Gastrocnemius medialis (tissue), 4 donors: ENCODE data around the gene ANKRD12. TPM values are rescaled to one million over a fixed set of nuclear protein-coding genes. Genes with fewer than 3 reads are reported as not detected.
A peak's percentile ranks its signal among the peaks of the same experiment; 100 is the strongest.

ENCODE experiments used
- ATAC-seq, 2 donors: fragments of 150-250 bp; one replicate each; pipeline ENCODE4 v1.9.1; 2016
- DNase-seq, 2 donors: peaks; one replicate each; pipeline ENCODE4 v3.0.0-alpha.2; 2019
- H3K27ac ChIP-seq, 4 donors: fragments of 200-600 bp; sonication (generic); 1 replicate in 1 of 4; 2 replicates in 3 of 4; pipeline ENCODE4 v1.5.1; 2016 to 2018; ENCODE audit warnings: mild to moderate bottlenecking in 2 of 4, moderate library complexity in 1 of 4
- H3K27me3 ChIP-seq, 3 donors: fragments of 200-600 bp; sonication (generic) in 2 of 3; 1 replicate in 1 of 3; 2 replicates in 2 of 3; pipeline versions ENCODE4 v1.5.1 to v1.6.0; 2016 to 2019; ENCODE audit warnings: mild to moderate bottlenecking in 1 of 3, moderate library complexity in 1 of 3
- H3K36me3 ChIP-seq, 2 donors: fragments of 200-600 bp; sonication (generic) in 1 of 2; one replicate each; pipeline ENCODE4 v1.5.1; 2017 to 2018
- H3K4me1 ChIP-seq, 2 donors: fragments of 200-600 bp; sonication (generic) in 1 of 2; one replicate each; pipeline ENCODE4 v1.5.1; 2016 to 2017; ENCODE audit warnings: mild to moderate bottlenecking in 2 of 2
- H3K4me3 ChIP-seq, 4 donors: fragments of 200-600 bp; sonication (generic) in 3 of 4; 1 replicate in 1 of 4; 2 replicates in 3 of 4; pipeline ENCODE4 v1.5.1; 2016 to 2019; ENCODE audit warnings: mild to moderate bottlenecking in 2 of 4
- H3K9me3 ChIP-seq, 3 donors: fragments of 200-600 bp; sonication (generic) in 2 of 3; 1 replicate in 1 of 3; 2 replicates in 2 of 3; pipeline ENCODE4 v1.5.1; 2016 to 2019
- POLR2A ChIP-seq, 2 donors: fragments of 450-650 bp; IDR thresholded peaks; one replicate each; pipeline ENCODE4 v1.6.1; 2017; ENCODE audit warnings: antibody characterized with exemption in 2 of 2, mild to moderate bottlenecking in 2 of 2, moderate library complexity in 2 of 2
- in situ Hi-C, 4 donors: fragments of 200-750 bp; cut with MboI; loops; one replicate each; pipeline versions ENCODE4 v1.15.0 to v1.8.0; 2017; ENCODE audit warnings: low sequenced_read_pairs in 4 of 4
- intact Hi-C: fragments of 100-400 bp; cut with DNase I; formaldehyde crosslinking; loops from one replicate; pipeline ENCODE4 v1.15.1; 2023; ENCODE audit warnings: low total_unique reads
- total RNA-seq, 4 donors: library from RNA; depleted of rRNA; stranded (reverse); fragments of >200 nt; gene quantifications; one replicate each; pipeline versions ENCODE4 v1.1.0 to v1.2.3, GENCODE V29; 2016
- TF ChIP-seq, protein P1 (sequence below), 5 experiments: fragments of 450-650 bp in 3 of 5; fragments of 200-600 bp in 2 of 5; sonication (generic) in 2 of 5; IDR thresholded peaks in 4 of 5; conservative IDR thresholded peaks in 1 of 5; 1 replicate in 4 of 5; 2 replicates in 1 of 5; pipeline ENCODE4 v1.5.1; 2016 to 2019; ENCODE audit warnings: antibody characterized with exemption in 5 of 5, mild to moderate bottlenecking in 3 of 5, moderate library complexity in 3 of 5

The ANKRD12 gene
- total RNA-seq, 4 donors from 2014 or later: 26.9 to 40.1 (median 36.7) TPM

DNA sequence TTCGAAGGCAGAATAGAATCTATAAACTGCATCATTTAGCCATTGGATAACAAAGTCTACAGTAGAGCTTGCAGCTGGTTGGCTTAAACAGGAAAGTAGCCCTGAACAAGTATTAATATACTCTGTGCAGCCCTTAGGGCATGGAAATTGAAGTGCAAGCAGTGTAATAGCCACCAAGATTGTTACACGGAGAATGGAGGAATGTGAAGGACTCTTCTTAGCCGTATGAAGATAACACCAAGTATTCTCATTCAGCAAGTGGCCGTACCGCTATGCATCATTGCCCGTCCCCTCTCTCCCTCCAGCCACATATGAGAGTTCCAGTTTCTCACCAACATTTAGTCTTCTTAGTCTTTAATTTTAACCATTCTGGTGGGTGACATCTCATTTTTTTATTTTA is 40.5 kb downstream of the ANKRD12 start:
- H3K27me3 ChIP-seq: no peaks in the 10 kb centered on the region
- DNase-seq (no peak), ATAC-seq (peak in 1 of 2 donors; percentile 12)
- H3K36me3 ChIP-seq: no peaks in the 10 kb centered on the region
- peak overlapping the region; percentile 4 to 59 (median 42) for H3K27ac ChIP-seq
- H3K9me3 ChIP-seq: no peaks in the 10 kb centered on the region
- intact Hi-C loops: no loop called here
- in situ Hi-C loops: loop anchor here in 1 of 4 donors (25.0 kb wide), 1 partner anchor 335 kb away; no protein-coding TSS in a partner anchor
- peaks cover 51 to 66% of the 10 kb centered on the region in 2 donors for H3K4me1 ChIP-seq
- no peak for TF ChIP-seq POLR2A (IDR thresholded peaks at IDR 0.05)
- TF ChIP-seq, protein P1, sequence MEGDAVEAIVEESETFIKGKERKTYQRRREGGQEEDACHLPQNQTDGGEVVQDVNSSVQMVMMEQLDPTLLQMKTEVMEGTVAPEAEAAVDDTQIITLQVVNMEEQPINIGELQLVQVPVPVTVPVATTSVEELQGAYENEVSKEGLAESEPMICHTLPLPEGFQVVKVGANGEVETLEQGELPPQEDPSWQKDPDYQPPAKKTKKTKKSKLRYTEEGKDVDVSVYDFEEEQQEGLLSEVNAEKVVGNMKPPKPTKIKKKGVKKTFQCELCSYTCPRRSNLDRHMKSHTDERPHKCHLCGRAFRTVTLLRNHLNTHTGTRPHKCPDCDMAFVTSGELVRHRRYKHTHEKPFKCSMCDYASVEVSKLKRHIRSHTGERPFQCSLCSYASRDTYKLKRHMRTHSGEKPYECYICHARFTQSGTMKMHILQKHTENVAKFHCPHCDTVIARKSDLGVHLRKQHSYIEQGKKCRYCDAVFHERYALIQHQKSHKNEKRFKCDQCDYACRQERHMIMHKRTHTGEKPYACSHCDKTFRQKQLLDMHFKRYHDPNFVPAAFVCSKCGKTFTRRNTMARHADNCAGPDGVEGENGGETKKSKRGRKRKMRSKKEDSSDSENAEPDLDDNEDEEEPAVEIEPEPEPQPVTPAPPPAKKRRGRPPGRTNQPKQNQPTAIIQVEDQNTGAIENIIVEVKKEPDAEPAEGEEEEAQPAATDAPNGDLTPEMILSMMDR (IDR thresholded peaks at IDR 0.05 in 4 of 5, conservative IDR thresholded peaks at IDR 0.05 in 1 of 5): no peak
- H3K4me3 ChIP-seq: no peak overlapping the region

DNA sequence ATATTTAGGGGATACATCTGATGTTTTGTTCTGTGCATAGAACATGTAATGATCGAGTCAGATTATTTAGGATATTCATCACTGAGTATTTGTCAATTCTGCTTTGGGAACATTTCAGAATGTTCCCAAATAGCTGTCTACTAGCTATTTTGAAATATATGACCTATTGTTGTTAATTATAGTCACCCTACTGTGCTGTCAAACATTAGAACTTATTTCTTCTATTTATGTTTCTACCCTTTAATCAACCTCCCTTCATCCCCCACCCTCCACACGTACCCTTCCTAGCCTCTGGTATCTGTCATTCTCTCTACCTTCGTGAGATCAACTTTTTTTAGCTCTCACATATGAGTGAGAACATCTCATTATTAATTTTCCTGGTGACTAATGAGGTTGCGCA is 40.9 kb downstream of the ANKRD12 start:
- Histone ChIP-seq H3K27me3 (no peaks in the 10 kb centered on the region), H3K4me3 (no peak overlapping the region), H3K9me3 (no peaks in the 10 kb centered on the region), H3K36me3 (no peaks in the 10 kb centered on the region), H3K4me1 (peaks cover 46 to 64% of the 10 kb centered on the region in 2 donors), H3K27ac (peak overlapping the region; percentile 4 to 59 (median 48))
- TF ChIP-seq, protein P1 (IDR thresholded peaks at IDR 0.05 in 4 of 5, conservative IDR thresholded peaks at IDR 0.05 in 1 of 5): no peak
- no peak for TF ChIP-seq POLR2A (IDR thresholded peaks at IDR 0.05)
- in situ Hi-C loops (loop anchor here in 1 of 4 donors (25.0 kb wide), 1 partner anchor 335 kb away; no protein-coding TSS in a partner anchor), intact Hi-C loops (no loop called here)
- ATAC-seq (peak in 1 of 2 donors; percentile 46), DNase-seq (no peak)

DNA sequence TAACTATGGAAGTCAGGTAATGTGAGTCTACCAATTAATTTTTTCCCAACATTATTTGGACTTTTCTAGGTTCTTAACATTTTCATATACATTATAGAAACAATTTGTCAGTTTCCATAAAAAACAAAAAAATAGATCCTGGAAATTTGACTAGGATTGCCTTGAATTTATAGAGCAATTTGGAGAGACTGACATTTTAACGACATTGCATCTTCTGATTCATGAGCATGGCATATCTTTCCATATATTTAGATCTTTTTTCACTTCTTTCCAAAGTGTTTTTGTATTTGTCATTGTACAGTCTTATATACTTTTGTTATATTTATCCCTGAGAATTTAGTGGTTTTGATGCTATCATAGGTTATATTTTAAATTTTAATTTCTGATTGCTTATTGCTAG is 42.0 kb downstream of the ANKRD12 start:
- Histone ChIP-seq H3K4me3 (no peak overlapping the region), H3K27me3 (no peaks in the 10 kb centered on the region), H3K36me3 (peaks cover 0 to 9% of the 10 kb centered on the region in 2 donors), H3K4me1 (peaks cover 36 to 56% of the 10 kb centered on the region in 2 donors), H3K27ac (no peak overlapping the region), H3K9me3 (no peaks in the 10 kb centered on the region)
- in situ Hi-C loops: loop anchor here in 1 of 4 donors (25.0 kb wide), 1 partner anchor 334 kb away; no protein-coding TSS in a partner anchor
- ATAC-seq (no peak), DNase-seq (no peak)
- no peak for TF ChIP-seq POLR2A (IDR thresholded peaks at IDR 0.05)
- intact Hi-C loops: no loop called here

DNA sequence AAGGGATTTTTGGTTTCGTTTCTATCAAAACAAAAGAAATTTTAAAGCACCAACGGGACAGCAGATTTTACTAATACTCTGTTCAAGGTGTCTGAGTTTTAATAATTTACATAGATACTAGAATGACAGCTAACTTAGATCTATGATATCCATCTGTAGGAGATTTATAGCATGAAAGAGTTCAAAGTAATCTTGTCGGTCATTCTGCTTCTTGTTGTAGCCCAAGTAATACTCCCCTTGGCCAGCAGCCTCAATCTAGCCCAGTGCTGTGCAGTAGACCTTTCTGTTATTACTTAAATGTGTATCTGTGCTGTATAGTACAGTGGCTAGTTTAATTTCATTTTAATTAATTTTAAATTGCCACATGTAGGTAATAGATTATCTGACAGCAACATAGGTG is 44.7 kb downstream of the ANKRD12 start:
- H3K27ac ChIP-seq: no peak overlapping the region
- TF ChIP-seq, protein P1 (IDR thresholded peaks at IDR 0.05 in 4 of 5, conservative IDR thresholded peaks at IDR 0.05 in 1 of 5): no peak
- no peak for TF ChIP-seq POLR2A (IDR thresholded peaks at IDR 0.05)

DNA sequence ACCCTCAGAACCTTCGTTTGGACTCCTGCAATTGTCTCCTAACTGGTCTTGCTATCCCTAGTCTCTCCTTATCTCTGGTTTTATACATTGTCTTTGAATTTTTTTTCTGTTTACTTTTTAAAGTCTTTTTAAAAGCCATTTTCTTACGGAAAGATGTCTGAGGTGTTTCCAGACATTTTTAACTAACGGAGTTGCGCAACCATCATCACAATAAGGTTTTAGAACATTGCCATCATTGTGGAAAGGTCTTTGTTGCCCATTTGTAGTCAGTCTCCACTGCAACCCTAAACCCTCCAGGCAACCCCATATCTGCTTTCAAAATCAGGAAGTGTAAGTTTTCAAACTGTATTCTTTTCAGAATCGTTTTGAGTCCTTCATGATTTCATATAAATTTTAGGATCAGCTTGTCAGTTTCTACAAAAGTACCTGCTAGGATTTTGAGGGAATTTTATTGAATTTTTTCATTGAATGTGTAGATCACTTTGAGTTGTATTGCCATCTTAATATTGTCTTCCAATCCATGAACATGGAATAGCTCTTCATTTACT is 46.3 kb downstream of the ANKRD12 start:
- H3K9me3 ChIP-seq: no peaks in the 10 kb centered on the region
- DNase-seq: no peak
- no peak for TF ChIP-seq POLR2A (IDR thresholded peaks at IDR 0.05)
- TF ChIP-seq, protein P1 (IDR thresholded peaks at IDR 0.05 in 4 of 5, conservative IDR thresholded peaks at IDR 0.05 in 1 of 5): no peak
- in situ Hi-C loops: loop anchor here in 1 of 4 donors (25.0 kb wide), 1 partner anchor 329 kb away; no protein-coding TSS in a partner anchor
- H3K36me3 ChIP-seq: peaks cover 0 to 21% of the 10 kb centered on the region in 2 donors
- intact Hi-C loops: no loop called here
- peaks cover 4 to 30% of the 10 kb centered on the region in 2 donors for H3K4me1 ChIP-seq
- ATAC-seq: no peak
- no peaks in the 10 kb centered on the region for H3K27me3 ChIP-seq
- H3K27ac ChIP-seq: no peak overlapping the region
- H3K4me3 ChIP-seq: no peak overlapping the region

More for the DNA sequence above, 44.7 kb downstream of the ANKRD12 start:
- ATAC-seq (no peak), DNase-seq (no peak)
- intact Hi-C loops: no loop called here
- in situ Hi-C loops: loop anchor here in 1 of 4 donors (25.0 kb wide), 1 partner anchor 331 kb away; no protein-coding TSS in a partner anchor
- H3K36me3 ChIP-seq: peaks cover 0 to 21% of the 10 kb centered on the region in 2 donors
- no peaks in the 10 kb centered on the region for H3K9me3 ChIP-seq
- H3K4me1 ChIP-seq: peaks cover 17 to 46% of the 10 kb centered on the region in 2 donors
- H3K4me3 ChIP-seq: no peak overlapping the region
- H3K27me3 ChIP-seq: no peaks in the 10 kb centered on the region
